HAP-1 (cell line): Measurements from ENCODE around the gene MGLL.

ENCODE experiments used
- DNase-seq, 2 experiments: peaks; one replicate each; pipeline ENCODE4 v3.0.0-alpha.2; 2016 to 2020; ENCODE audit warnings: low spot score in 2 of 2
- H3K27me3 ChIP-seq: fragments of 250-450 bp; sonication (Bioruptor Pico); 2 replicates; pipeline ENCODE4 v1.5.1; 2020; ENCODE audit warnings: low read depth, mild to moderate bottlenecking, moderate library complexity
- H3K36me3 ChIP-seq: fragments of 250-450 bp; sonication (Bioruptor Pico); replicated peaks from 2 replicates; pipeline ENCODE4 v1.5.1; 2020; ENCODE audit warnings: mild to moderate bottlenecking
- H3K4me1 ChIP-seq: fragments of 250-450 bp; sonication (Bioruptor Pico); 2 replicates; pipeline ENCODE4 v1.5.1; 2020; ENCODE audit warnings: mild to moderate bottlenecking
- H3K4me3 ChIP-seq: fragments of 250-450 bp; sonication (Bioruptor Pico); 2 replicates; pipeline ENCODE4 v1.5.1; 2020; ENCODE audit warnings: mild to moderate bottlenecking, moderate library complexity
- H3K9me3 ChIP-seq: fragments of 250-450 bp; sonication (Bioruptor Pico); 2 replicates; pipeline ENCODE4 v1.5.1; 2020; ENCODE audit warnings: mild to moderate bottlenecking, moderate library complexity
- in situ Hi-C: fragments of 300-500 bp; cut with MboI; formaldehyde crosslinking; loops from 3 replicates; pipeline ENCODE4 v1.14.3; 2020; ENCODE audit warnings: low sequenced_read_pairs, inconsistent platforms, mixed read lengths

The MGLL gene

GRCh38 chr3:127775398-127776109 is 46.8 kb downstream of the MGLL start:
- Histone ChIP-seq H3K9me3 (no peaks in the 10 kb centered on the region), H3K4me3 (no peak overlapping the region), H3K27me3 (no peaks in the 10 kb centered on the region), H3K4me1 (no peaks in the 10 kb centered on the region), H3K36me3 (no peaks in the 10 kb centered on the region)
- in situ Hi-C loops: no loop called here
- no peak for DNase-seq

GRCh38 chr3:127774647-127775046 is 47.7 kb downstream of the MGLL start:
- no peaks in the 10 kb centered on the region for H3K36me3 ChIP-seq
- no peak for DNase-seq
- no peaks in the 10 kb centered on the region for H3K4me1 ChIP-seq
- in situ Hi-C loops: no loop called here
- no peaks in the 10 kb centered on the region for H3K27me3 ChIP-seq
- H3K9me3 ChIP-seq: no peaks in the 10 kb centered on the region
- H3K4me3 ChIP-seq: no peak overlapping the region

- H3K4me1 ChIP-seq: no peaks in the 10 kb centered on the region
- in situ Hi-C loops: no loop called here
Measured at GRCh38 chr3:127773752-127774395, 48.4 kb downstream of the MGLL start.

GRCh38 chr3:127772827-127773751 is 49.2 kb downstream of the MGLL start:
- in situ Hi-C loops: no loop called here
- no peaks in the 10 kb centered on the region for H3K27me3 ChIP-seq
- no peaks in the 10 kb centered on the region for H3K36me3 ChIP-seq
- H3K9me3 ChIP-seq: no peaks in the 10 kb centered on the region
- no peaks in the 10 kb centered on the region for H3K4me1 ChIP-seq
- H3K4me3 ChIP-seq: no peak overlapping the region
- no peak for DNase-seq

More at GRCh38 chr3:127773752-127774395, 48.4 kb downstream of the MGLL start:
- no peak for DNase-seq
- Histone ChIP-seq H3K36me3 (no peaks in the 10 kb centered on the region), H3K4me3 (no peak overlapping the region), H3K27me3 (no peaks in the 10 kb centered on the region), H3K9me3 (no peaks in the 10 kb centered on the region)

- no peak for DNase-seq
- Histone ChIP-seq H3K4me1 (no peaks in the 10 kb centered on the region), H3K9me3 (no peaks in the 10 kb centered on the region), H3K36me3 (no peaks in the 10 kb centered on the region), H3K27me3 (no peaks in the 10 kb centered on the region), H3K4me3 (no peak overlapping the region)
- in situ Hi-C loops: no loop called here
Measured at GRCh38 chr3:127772273-127772672, 50.0 kb downstream of the MGLL start.

GRCh38 chr3:127771746-127772145 is 50.6 kb downstream of the MGLL start:
- no peak overlapping the region for H3K4me3 ChIP-seq
- in situ Hi-C loops: no loop called here
- DNase-seq: no peak
- no peaks in the 10 kb centered on the region for H3K27me3 ChIP-seq
- H3K9me3 ChIP-seq: no peaks in the 10 kb centered on the region
- H3K36me3 ChIP-seq: no peaks in the 10 kb centered on the region
- no peaks in the 10 kb centered on the region for H3K4me1 ChIP-seq

GRCh38 chr3:127770671-127771355 is 51.5 kb downstream of the MGLL start:
- Histone ChIP-seq H3K36me3 (no peaks in the 10 kb centered on the region), H3K4me1 (no peaks in the 10 kb centered on the region), H3K4me3 (no peak overlapping the region), H3K9me3 (no peaks in the 10 kb centered on the region), H3K27me3 (no peaks in the 10 kb centered on the region)
- in situ Hi-C loops: no loop called here
- DNase-seq: no peak

GRCh38 chr3:127769284-127770081 is 52.8 kb downstream of the MGLL start:
- no peak overlapping the region for H3K4me3 ChIP-seq
- H3K27me3 ChIP-seq: no peaks in the 10 kb centered on the region
- H3K36me3 ChIP-seq: no peaks in the 10 kb centered on the region
- no peak for DNase-seq
- no peaks in the 10 kb centered on the region for H3K4me1 ChIP-seq
- in situ Hi-C loops: no loop called here
- no peaks in the 10 kb centered on the region for H3K9me3 ChIP-seq

- no peaks in the 10 kb centered on the region for H3K9me3 ChIP-seq
- no peaks in the 10 kb centered on the region for H3K36me3 ChIP-seq
- H3K4me3 ChIP-seq: no peak overlapping the region
- H3K27me3 ChIP-seq: no peaks in the 10 kb centered on the region
- H3K4me1 ChIP-seq: no peaks in the 10 kb centered on the region
- in situ Hi-C loops: no loop called here
- no peak for DNase-seq
Measured at GRCh38 chr3:127768346-127769008, 53.8 kb downstream of the MGLL start.

- no peaks in the 10 kb centered on the region for H3K27me3 ChIP-seq
- in situ Hi-C loops: no loop called here
- no peaks in the 10 kb centered on the region for H3K9me3 ChIP-seq
- H3K36me3 ChIP-seq: no peaks in the 10 kb centered on the region
- H3K4me1 ChIP-seq: no peaks in the 10 kb centered on the region
- no peak for DNase-seq
- no peak overlapping the region for H3K4me3 ChIP-seq
Measured at GRCh38 chr3:127767126-127767525, 55.2 kb downstream of the MGLL start.

- Histone ChIP-seq H3K27me3 (no peaks in the 10 kb centered on the region), H3K36me3 (no peaks in the 10 kb centered on the region), H3K4me3 (no peak overlapping the region), H3K4me1 (no peaks in the 10 kb centered on the region), H3K9me3 (no peaks in the 10 kb centered on the region)
- no peak for DNase-seq
- in situ Hi-C loops: no loop called here
Measured at GRCh38 chr3:127765735-127766134, 56.6 kb downstream of the MGLL start.

GRCh38 chr3:127764841-127765362 is 57.4 kb downstream of the MGLL start:
- H3K4me1 ChIP-seq: no peaks in the 10 kb centered on the region
- no peak overlapping the region for H3K4me3 ChIP-seq
- DNase-seq: no peak
- no peaks in the 10 kb centered on the region for H3K27me3 ChIP-seq
- no peaks in the 10 kb centered on the region for H3K9me3 ChIP-seq
- in situ Hi-C loops: no loop called here
- H3K36me3 ChIP-seq: no peaks in the 10 kb centered on the region
